ENCODE results near the gene ERMN. TPM values are rescaled to one million over a fixed set of nuclear protein-coding genes. Genes with fewer than 3 reads are reported as not detected.
"Not testable (repeated sequence)": the region's sequence is repeated elsewhere in the genome, so short reads cannot be mapped to it uniquely, and the experiment has no call there.

ERMN gene
- polyA plus RNA-seq = under 1 TPM in 2 of 3 donors, not detected in 1; 0.17 to 0.42 TPM

DNA sequence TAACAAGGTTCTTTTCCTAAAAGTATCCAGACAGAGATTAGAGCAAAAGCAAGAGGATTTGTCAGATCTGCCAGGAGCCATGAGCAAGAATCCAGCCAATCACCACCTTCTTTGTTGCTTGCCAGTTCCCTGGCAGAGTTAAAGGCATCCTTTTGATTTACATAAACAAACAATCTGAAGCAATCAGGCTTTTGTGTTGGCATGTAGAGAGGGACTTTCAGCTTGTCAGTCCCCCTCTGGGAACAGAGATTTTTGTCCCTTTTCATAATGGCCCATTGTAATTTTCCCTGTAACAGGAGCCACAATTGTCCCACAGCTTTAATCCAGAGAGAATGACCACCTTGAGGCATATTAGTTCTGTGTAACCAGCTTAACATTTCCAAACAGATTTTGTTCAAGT is at the start of gene ERMN:
ERMN (minus strand) TSS at position 39 of the 400 bp plus-strand sequence. CDS start 182 bp downstream, outside the sequence.
- DNase-seq = no peak
- no peak within 1 kb of the TSS for H3K4me3 Mint-ChIP-seq
- peaks cover 13 to 25% of the 10 kb centered on the region in 2 donors for H3K4me1 Mint-ChIP-seq
- peaks cover 16 to 23% (median 21%) of the 10 kb centered on the region in 3 donors for H3K36me3 Mint-ChIP-seq
- H3K27ac Mint-ChIP-seq = no peak within 1 kb of the TSS
- H3K27me3 Mint-ChIP-seq (ENCODE audit: low read depth in 3 of 3) = no peaks in the 10 kb centered on the region
- no peaks in the 10 kb centered on the region for H3K9me3 Mint-ChIP-seq

GRCh38 chr2:157375384-157375783 is 49.8 kb upstream of the ERMN start:
- Mint-ChIP-seq H3K9me3 (peaks cover 13 to 23% (median 20%) of the 10 kb centered on the region in 6 donors), H3K4me1 (no peaks in the 10 kb centered on the region), H3K36me3 (peaks cover 18 to 29% (median 25%) of the 10 kb centered on the region in 3 donors), H3K4me3 (no peak overlapping the region), H3K27ac (no peak overlapping the region), H3K27me3 (ENCODE audit: low read depth in 3 of 3) (peaks cover 2 to 3% (median 2%) of the 10 kb centered on the region in 3 donors)
- DNase-seq = no peak

DNA sequence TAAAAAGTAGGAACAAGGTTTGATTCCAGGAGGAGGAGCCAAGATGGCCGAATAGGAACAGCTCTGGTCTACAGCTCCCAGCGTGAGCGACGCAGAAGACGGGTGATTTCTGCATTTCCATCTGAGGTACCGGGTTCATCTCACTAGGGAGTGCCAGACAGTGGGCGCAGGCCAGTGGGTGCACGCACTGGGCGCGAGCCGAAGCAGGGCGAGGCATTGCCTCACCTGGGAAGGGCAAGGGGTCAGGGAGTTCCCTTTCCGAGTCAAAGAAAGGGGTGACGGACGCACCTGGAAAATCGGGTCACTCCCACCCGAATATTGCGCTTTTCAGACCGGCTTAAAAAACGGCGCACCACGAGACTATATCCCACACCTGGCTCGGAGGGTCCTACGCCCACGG is 42.9 kb upstream of the ERMN start:
- H3K27ac Mint-ChIP-seq; H3K27me3 Mint-ChIP-seq (ENCODE audit: low read depth in 3 of 3); H3K4me3 Mint-ChIP-seq; DNase-seq; H3K9me3 Mint-ChIP-seq: not testable (repeated sequence)
- H3K4me1 Mint-ChIP-seq = peaks cover 19 to 29% of the 10 kb centered on the region in 2 donors
- H3K36me3 Mint-ChIP-seq = peaks cover 0 to 12% (median 5%) of the 10 kb centered on the region in 3 donors

- H3K27me3 Mint-ChIP-seq (ENCODE audit: low read depth in 3 of 3) = peaks cover 0 to 8% (median 6%) of the 10 kb centered on the region in 3 donors
- no peak for DNase-seq
- no peak overlapping the region for H3K27ac Mint-ChIP-seq
- H3K4me3 Mint-ChIP-seq = no peak overlapping the region
- no peaks in the 10 kb centered on the region for H3K9me3 Mint-ChIP-seq
- H3K36me3 Mint-ChIP-seq = peaks cover 0 to 20% (median 7%) of the 10 kb centered on the region in 3 donors
- peaks cover 24 to 37% of the 10 kb centered on the region in 2 donors for H3K4me1 Mint-ChIP-seq
Measured at GRCh38 chr2:157367704-157368103, 42.1 kb upstream of the ERMN start.

- DNase-seq = no peak
- Mint-ChIP-seq H3K27ac (peak overlapping the region in 5 of 6 donors; percentile 16 to 82 (median 36)), H3K9me3 (peaks cover 0 to 9% (median 4%) of the 10 kb centered on the region in 6 donors), H3K4me1 (peaks cover 27 to 39% of the 10 kb centered on the region in 2 donors), H3K36me3 (peaks cover 7 to 36% (median 15%) of the 10 kb centered on the region in 3 donors), H3K27me3 (ENCODE audit: low read depth in 3 of 3) (peaks cover 7 to 13% (median 10%) of the 10 kb centered on the region in 3 donors), H3K4me3 (peak overlapping the region; percentile 31 to 63 (median 48))
Measured at GRCh38 chr2:157364257-157364974, 38.8 kb upstream of the ERMN start.

GRCh38 chr2:157363612-157364101 is 38.0 kb upstream of the ERMN start:
- peak overlapping the region; percentile 31 to 63 (median 48) for H3K4me3 Mint-ChIP-seq
- peaks cover 0 to 9% (median 4%) of the 10 kb centered on the region in 6 donors for H3K9me3 Mint-ChIP-seq
- peak overlapping the region in 4 of 6 donors; percentile 24 to 82 (median 51) for H3K27ac Mint-ChIP-seq
- DNase-seq = no peak
- H3K4me1 Mint-ChIP-seq = peaks cover 27 to 39% of the 10 kb centered on the region in 2 donors
- H3K27me3 Mint-ChIP-seq (ENCODE audit: low read depth in 3 of 3) = peaks cover 7 to 13% (median 10%) of the 10 kb centered on the region in 3 donors
- H3K36me3 Mint-ChIP-seq = peaks cover 7 to 36% (median 15%) of the 10 kb centered on the region in 3 donors

DNA sequence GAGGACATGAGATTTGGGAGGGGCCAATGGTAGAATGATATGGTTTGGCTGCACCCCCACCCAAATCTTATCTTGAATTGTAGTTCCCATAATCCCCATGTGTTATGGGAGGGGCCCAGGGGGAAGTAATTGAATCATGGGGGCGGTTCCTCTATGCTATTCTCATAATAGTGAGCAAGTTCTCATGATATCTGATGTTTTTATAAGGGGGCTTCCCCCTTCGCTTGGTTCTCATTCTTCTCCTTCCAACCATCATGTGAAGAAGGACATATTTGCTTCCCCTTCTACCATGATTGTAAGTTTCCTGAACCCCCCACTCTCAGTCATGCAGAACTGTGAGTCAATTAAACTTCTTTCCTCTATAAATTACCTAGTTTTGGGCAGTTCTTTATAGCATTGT is 37.0 kb upstream of the ERMN start:
- H3K36me3 Mint-ChIP-seq = peaks cover 7 to 33% (median 15%) of the 10 kb centered on the region in 3 donors
- peaks cover 7 to 10% (median 10%) of the 10 kb centered on the region in 3 donors for H3K27me3 Mint-ChIP-seq (ENCODE audit: low read depth in 3 of 3)
- H3K4me3 Mint-ChIP-seq = no peak overlapping the region
- peak overlapping the region in 1 of 6 donors; percentile 16 for H3K27ac Mint-ChIP-seq
- DNase-seq = no peak
- H3K4me1 Mint-ChIP-seq = peaks cover 27 to 39% of the 10 kb centered on the region in 2 donors
- peaks cover 0 to 9% (median 4%) of the 10 kb centered on the region in 6 donors for H3K9me3 Mint-ChIP-seq

- Mint-ChIP-seq H3K9me3 (peaks cover 0 to 9% (median 4%) of the 10 kb centered on the region in 6 donors), H3K4me1 (peaks cover 27 to 39% of the 10 kb centered on the region in 2 donors), H3K27me3 (ENCODE audit: low read depth in 3 of 3) (peaks cover 7 to 10% (median 10%) of the 10 kb centered on the region in 3 donors), H3K36me3 (peaks cover 7 to 33% (median 13%) of the 10 kb centered on the region in 3 donors), H3K27ac (peak overlapping the region in 2 of 6 donors; percentile 62 to 66), H3K4me3 (no peak overlapping the region)
- no peak for DNase-seq
Measured at GRCh38 chr2:157361526-157361925, 35.9 kb upstream of the ERMN start.

GRCh38 chr2:157359628-157360027 is 34.0 kb upstream of the ERMN start:
- H3K4me3 Mint-ChIP-seq = no peak overlapping the region
- DNase-seq = no peak
- H3K4me1 Mint-ChIP-seq = peaks cover 19 to 21% of the 10 kb centered on the region in 2 donors
- H3K36me3 Mint-ChIP-seq = peaks cover 7 to 32% (median 10%) of the 10 kb centered on the region in 3 donors
- H3K27me3 Mint-ChIP-seq (ENCODE audit: low read depth in 3 of 3) = peaks cover 8 to 10% (median 9%) of the 10 kb centered on the region in 3 donors
- H3K9me3 Mint-ChIP-seq = peaks cover 0 to 9% (median 4%) of the 10 kb centered on the region in 6 donors
- no peak overlapping the region for H3K27ac Mint-ChIP-seq

GRCh38 chr2:157355618-157356017 is 30.0 kb upstream of the ERMN start:
- Mint-ChIP-seq H3K27ac (peak overlapping the region in 1 of 6 donors; percentile 6), H3K4me1 (no peaks in the 10 kb centered on the region), H3K4me3 (no peak overlapping the region)

DNA sequence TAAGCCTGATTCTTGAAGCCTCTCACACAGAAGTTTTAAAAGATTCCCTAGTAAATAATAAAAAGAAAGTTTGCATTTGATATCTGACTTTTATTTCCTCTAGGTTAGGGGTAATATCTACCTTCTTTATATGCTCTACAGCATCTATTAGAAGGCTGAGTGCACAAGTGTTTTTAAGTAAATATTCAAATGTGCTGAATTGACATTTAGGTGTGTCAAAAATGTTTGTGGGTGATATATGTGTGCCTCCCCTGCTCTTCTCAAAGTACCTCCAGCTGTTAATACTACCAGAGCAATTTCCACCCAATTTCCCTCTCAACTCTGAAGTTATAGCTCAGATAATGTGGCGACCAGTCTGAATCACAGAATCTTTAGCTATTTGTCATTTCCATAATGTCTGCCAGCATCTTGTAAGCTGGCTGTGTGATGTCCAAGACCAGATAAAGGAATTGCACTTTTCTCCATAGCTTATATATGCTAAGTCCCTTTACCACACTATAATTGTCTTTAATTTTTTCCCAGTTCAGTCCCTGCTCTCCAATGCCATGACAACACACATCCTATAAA is 24.4 kb upstream of the ERMN start:
- H3K27me3 Mint-ChIP-seq (ENCODE audit: low read depth in 3 of 3) = peaks cover 0 to 5% (median 2%) of the 10 kb centered on the region in 3 donors
- no peak overlapping the region for H3K4me3 Mint-ChIP-seq
- DNase-seq = no peak
- peaks cover 7 to 23% (median 11%) of the 10 kb centered on the region in 3 donors for H3K36me3 Mint-ChIP-seq
- no peaks in the 10 kb centered on the region for H3K4me1 Mint-ChIP-seq
- peak overlapping the region in 1 of 6 donors; percentile 38 for H3K27ac Mint-ChIP-seq
- H3K9me3 Mint-ChIP-seq = peaks cover 0 to 5% (median 3%) of the 10 kb centered on the region in 6 donors

More at GRCh38 chr2:157355618-157356017, 30.0 kb upstream of the ERMN start:
- Mint-ChIP-seq H3K9me3 (no peaks in the 10 kb centered on the region), H3K36me3 (peaks cover 3 to 21% (median 5%) of the 10 kb centered on the region in 3 donors), H3K27me3 (ENCODE audit: low read depth in 3 of 3) (peaks cover 2 to 8% (median 3%) of the 10 kb centered on the region in 3 donors)
- no peak for DNase-seq

DNA sequence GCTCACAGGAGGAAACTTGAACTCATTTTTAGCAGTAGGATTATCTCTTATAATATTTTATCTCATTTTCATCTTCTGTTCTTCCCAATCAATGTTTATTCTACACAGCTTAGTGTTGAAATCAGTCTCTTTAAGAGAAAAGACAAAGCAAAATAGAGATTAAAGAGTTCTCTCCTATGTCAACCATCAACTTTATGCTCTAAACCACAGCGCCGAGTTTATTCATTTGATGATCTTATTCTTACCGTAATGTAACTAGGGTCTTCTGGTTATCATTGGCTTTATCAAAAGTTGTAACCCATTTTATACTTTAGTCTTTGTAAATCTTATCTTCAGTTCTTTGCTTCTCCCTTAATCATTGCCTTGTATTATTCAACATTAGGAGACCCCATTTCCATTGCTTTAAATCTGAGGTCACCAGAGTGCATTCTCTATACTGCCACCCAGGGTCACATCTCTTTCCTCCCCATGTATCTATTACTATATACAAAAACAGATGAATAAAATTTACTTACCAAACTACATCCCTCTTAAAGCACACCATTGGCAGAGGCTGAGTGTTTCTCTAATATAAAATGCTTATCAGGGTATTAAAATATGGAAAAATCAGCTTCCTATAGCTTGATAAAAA is 22.8 kb upstream of the ERMN start:
- Mint-ChIP-seq H3K4me3 (no peak overlapping the region), H3K36me3 (peaks cover 21 to 32% (median 22%) of the 10 kb centered on the region in 3 donors), H3K9me3 (peaks cover 9 to 19% (median 15%) of the 10 kb centered on the region in 6 donors)

DNA sequence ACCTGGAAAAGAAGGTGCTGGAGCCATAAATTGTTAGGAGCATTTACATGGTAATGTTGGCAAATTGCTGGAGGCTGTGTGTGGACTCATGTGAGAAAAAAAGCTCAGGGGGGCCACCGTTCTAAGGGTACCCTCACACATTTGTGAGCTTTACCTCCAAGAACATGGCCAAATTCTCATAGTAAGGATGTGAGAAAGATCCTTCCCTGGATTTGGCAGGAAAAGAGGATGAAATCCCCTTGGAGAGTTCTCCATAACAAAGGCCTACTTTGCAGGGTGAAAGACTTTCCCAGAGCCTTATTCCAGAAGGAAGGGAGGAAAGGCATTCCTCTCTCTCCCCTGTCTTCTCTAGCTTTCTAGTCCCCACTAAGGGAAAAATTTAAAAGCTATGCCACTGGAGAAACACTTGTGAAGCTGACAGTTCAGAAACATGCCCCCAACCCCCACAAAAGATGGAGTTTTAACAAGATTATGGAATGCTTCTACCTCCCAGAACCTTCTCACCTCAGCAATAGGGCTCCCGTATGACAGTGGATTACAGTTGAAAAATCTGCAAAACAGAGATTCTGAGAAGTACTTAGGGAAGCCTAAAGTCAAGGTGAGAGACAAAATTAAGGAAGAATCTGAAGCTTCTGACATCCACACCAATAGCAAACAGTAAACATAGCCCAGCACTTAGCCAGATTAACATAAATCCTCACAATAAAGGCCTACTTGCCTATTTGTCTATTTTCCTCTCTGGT is 20.2 kb upstream of the ERMN start:
- DNase-seq = no peak
- H3K9me3 Mint-ChIP-seq = peaks cover 11 to 36% (median 21%) of the 10 kb centered on the region in 6 donors
- peak overlapping the region in 2 of 6 donors; percentile 17 to 26 for H3K27ac Mint-ChIP-seq
- H3K4me1 Mint-ChIP-seq = no peaks in the 10 kb centered on the region
- peaks cover 3 to 13% (median 8%) of the 10 kb centered on the region in 3 donors for H3K27me3 Mint-ChIP-seq (ENCODE audit: low read depth in 3 of 3)
- no peak overlapping the region for H3K4me3 Mint-ChIP-seq
- H3K36me3 Mint-ChIP-seq = peaks cover 44 to 54% (median 47%) of the 10 kb centered on the region in 3 donors

More for the DNA sequence above, 22.8 kb upstream of the ERMN start:
- no peak for DNase-seq
- Mint-ChIP-seq H3K27me3 (ENCODE audit: low read depth in 3 of 3) (peaks cover 3 to 8% (median 4%) of the 10 kb centered on the region in 3 donors), H3K27ac (peak overlapping the region in 2 of 6 donors; percentile 2 to 18), H3K4me1 (no peaks in the 10 kb centered on the region)

Data from immature natural killer cell (primary cell).